Measurements from ENCODE around the gene SPDYE3. TPM values are rescaled to one million over a fixed set of nuclear protein-coding genes. Genes with fewer than 3 reads are reported as not detected.
"Not testable (repeated sequence)": the region's sequence is repeated elsewhere in the genome, so short reads cannot be mapped to it uniquely, and the experiment has no call there.

The SPDYE3 gene
- total RNA-seq, 1 experiment from 2014 or later = not detected

DNA sequence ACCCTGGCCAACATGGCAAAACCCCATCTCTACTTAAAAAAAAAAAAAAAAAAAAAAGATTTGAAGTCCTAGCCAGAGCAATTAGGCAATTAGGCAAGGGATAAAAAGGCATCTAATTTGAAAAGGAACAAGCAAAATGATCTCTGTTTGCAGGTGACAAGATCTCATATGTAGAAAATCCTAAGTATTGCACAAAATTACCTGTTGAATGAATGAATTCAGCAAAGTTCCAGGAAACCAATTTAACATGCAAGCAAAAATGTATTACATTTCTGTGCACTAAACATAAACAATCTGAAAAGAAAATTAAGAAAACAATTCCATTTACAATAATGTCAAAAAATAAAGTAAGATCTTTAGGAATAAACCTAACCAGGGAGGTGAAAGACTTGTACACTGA is 55.6 kb downstream of the SPDYE3 start:
- H3K9me3 Mint-ChIP-seq = no peaks in the 10 kb centered on the region; a peak in 1 of 5 replicates
- no peak overlapping the region for H3K4me3 Mint-ChIP-seq
- H3K36me3 Mint-ChIP-seq (ENCODE audit: insufficient read depth in 1 of 3, low read depth in 3 of 3) = peaks cover 51 to 90% (median 69%) of the 10 kb centered on the region in 3 experiments
- H2AFZ ChIP-seq (ENCODE audit: low read length) = no peak overlapping the region
- no peaks in the 10 kb centered on the region for H3K79me2 ChIP-seq (ENCODE audit: insufficient read depth, low read length)
- no peak overlapping the region for H4K91ac ChIP-seq (ENCODE audit: insufficient read length, low read depth, low read length)
- H3K4me1 Mint-ChIP-seq = peaks cover 9 to 12% of the 10 kb centered on the region in 2 experiments
- H3K18ac ChIP-seq (ENCODE audit: insufficient read length, low read depth, low read length) = no peak overlapping the region
- TF ChIP-seq, protein P1, sequence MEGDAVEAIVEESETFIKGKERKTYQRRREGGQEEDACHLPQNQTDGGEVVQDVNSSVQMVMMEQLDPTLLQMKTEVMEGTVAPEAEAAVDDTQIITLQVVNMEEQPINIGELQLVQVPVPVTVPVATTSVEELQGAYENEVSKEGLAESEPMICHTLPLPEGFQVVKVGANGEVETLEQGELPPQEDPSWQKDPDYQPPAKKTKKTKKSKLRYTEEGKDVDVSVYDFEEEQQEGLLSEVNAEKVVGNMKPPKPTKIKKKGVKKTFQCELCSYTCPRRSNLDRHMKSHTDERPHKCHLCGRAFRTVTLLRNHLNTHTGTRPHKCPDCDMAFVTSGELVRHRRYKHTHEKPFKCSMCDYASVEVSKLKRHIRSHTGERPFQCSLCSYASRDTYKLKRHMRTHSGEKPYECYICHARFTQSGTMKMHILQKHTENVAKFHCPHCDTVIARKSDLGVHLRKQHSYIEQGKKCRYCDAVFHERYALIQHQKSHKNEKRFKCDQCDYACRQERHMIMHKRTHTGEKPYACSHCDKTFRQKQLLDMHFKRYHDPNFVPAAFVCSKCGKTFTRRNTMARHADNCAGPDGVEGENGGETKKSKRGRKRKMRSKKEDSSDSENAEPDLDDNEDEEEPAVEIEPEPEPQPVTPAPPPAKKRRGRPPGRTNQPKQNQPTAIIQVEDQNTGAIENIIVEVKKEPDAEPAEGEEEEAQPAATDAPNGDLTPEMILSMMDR (conservative IDR thresholded peaks at IDR 0.05) = no peak
- DNase-seq = no peak
- no peaks in the 10 kb centered on the region; the same call in 1 of the 2 replicates for H3K27me3 Mint-ChIP-seq (ENCODE audit: low read depth)
- H3K23ac ChIP-seq (ENCODE audit: insufficient read length, low read depth, low read length) = no peak overlapping the region
- no peak overlapping the region for H2AK5ac ChIP-seq (ENCODE audit: insufficient read length, low read length)
- H3K56ac ChIP-seq (ENCODE audit: insufficient read length, low read depth, low read length) = no peak overlapping the region
- no peak overlapping the region for H2BK5ac ChIP-seq (ENCODE audit: insufficient read length, low read length)
- H2BK12ac ChIP-seq (ENCODE audit: insufficient read length, low read depth, low read length) = no peak overlapping the region
- no peaks in the 10 kb centered on the region for H3K27me3 ChIP-seq (ENCODE audit: insufficient read depth, low read length)
- H3K27ac ChIP-seq (ENCODE audit: insufficient read length, low read depth, low read length) = no peak overlapping the region
- no peak overlapping the region for H3K4ac ChIP-seq (ENCODE audit: low read depth, low read length)
- H4K5ac ChIP-seq (ENCODE audit: insufficient read length, low read depth, low read length) = no peak overlapping the region
- H3T11ph ChIP-seq (ENCODE audit: low read length) = no peak overlapping the region
- no peaks in the 10 kb centered on the region for H3K79me1 ChIP-seq (ENCODE audit: insufficient read depth, low read depth, low read length, poor library complexity, severe bottlenecking)
- no peak overlapping the region for H2BK120ac ChIP-seq (ENCODE audit: low read depth, low read length, poor library complexity, severe bottlenecking)
- H3K14ac ChIP-seq (ENCODE audit: insufficient read depth, low read length) = no peak overlapping the region
- H3K27ac Mint-ChIP-seq = no peak overlapping the region
- no peaks in the 10 kb centered on the region for H3K4me1 ChIP-seq (ENCODE audit: insufficient read depth, low read length)
- no peak overlapping the region for H2BK20ac ChIP-seq (ENCODE audit: low read depth, low read length, poor library complexity, severe bottlenecking)
- H3K9ac ChIP-seq (ENCODE audit: extremely low read depth, insufficient read length, low read length) = no peak overlapping the region
- H3K4me2 ChIP-seq (ENCODE audit: insufficient read depth, insufficient read length, low read length) = no peak overlapping the region
- H3K23me2 ChIP-seq (ENCODE audit: insufficient read length, low read depth, low read length, poor library complexity, severe bottlenecking) = no peaks in the 10 kb centered on the region
- no peak overlapping the region for H4K8ac ChIP-seq (replicated peaks; ENCODE audit: insufficient read length, low read depth, low read length)
- no peaks in the 10 kb centered on the region for H4K20me1 ChIP-seq (ENCODE audit: control insufficient read depth, insufficient read depth, insufficient read length)
- no peaks in the 10 kb centered on the region for H3K9me3 ChIP-seq (ENCODE audit: control insufficient read depth, low read depth, low read length)
- H2BK15ac ChIP-seq (ENCODE audit: low read depth, low read length) = no peak overlapping the region

DNA sequence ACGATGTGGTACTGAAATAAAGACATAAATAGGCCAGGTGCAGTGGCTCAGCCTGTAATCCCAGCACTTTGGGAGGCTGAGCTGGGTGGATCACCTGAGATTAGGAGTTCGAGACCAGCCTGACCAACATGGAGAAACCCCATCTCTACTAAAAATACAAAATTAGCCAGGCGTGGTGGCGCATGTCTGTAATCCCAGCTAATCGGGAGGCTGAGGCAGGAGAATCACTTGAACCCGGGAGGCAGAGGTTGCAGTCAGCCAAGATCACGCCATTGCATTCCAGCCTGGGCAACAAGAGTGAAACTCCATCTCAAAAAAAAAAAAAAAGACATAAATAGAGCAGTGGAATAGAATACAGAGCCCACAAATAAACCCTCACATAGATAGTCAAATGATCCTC is 56.3 kb downstream of the SPDYE3 start:
- not testable (repeated sequence) for H2BK15ac ChIP-seq (ENCODE audit: low read depth, low read length); H3K27ac ChIP-seq (ENCODE audit: insufficient read length, low read depth, low read length); H2BK20ac ChIP-seq (ENCODE audit: low read depth, low read length, poor library complexity, severe bottlenecking); H3K4ac ChIP-seq (ENCODE audit: low read depth, low read length); H3K27ac Mint-ChIP-seq; H3K79me1 ChIP-seq (ENCODE audit: insufficient read depth, low read depth, low read length, poor library complexity, severe bottlenecking); H2AFZ ChIP-seq (ENCODE audit: low read length); DNase-seq; H2BK12ac ChIP-seq (ENCODE audit: insufficient read length, low read depth, low read length); H4K5ac ChIP-seq (ENCODE audit: insufficient read length, low read depth, low read length); H4K8ac ChIP-seq (replicated peaks; ENCODE audit: insufficient read length, low read depth, low read length); H3K56ac ChIP-seq (ENCODE audit: insufficient read length, low read depth, low read length); H3K4me3 Mint-ChIP-seq; H3K23me2 ChIP-seq (ENCODE audit: insufficient read length, low read depth, low read length, poor library complexity, severe bottlenecking); H3K14ac ChIP-seq (ENCODE audit: insufficient read depth, low read length); H2BK5ac ChIP-seq (ENCODE audit: insufficient read length, low read length); H4K91ac ChIP-seq (ENCODE audit: insufficient read length, low read depth, low read length); H3T11ph ChIP-seq (ENCODE audit: low read length); H3K4me2 ChIP-seq (ENCODE audit: insufficient read depth, insufficient read length, low read length); H2AK5ac ChIP-seq (ENCODE audit: insufficient read length, low read length); H3K79me2 ChIP-seq (ENCODE audit: insufficient read depth, low read length); H3K9me3 Mint-ChIP-seq; H3K23ac ChIP-seq (ENCODE audit: insufficient read length, low read depth, low read length); H2BK120ac ChIP-seq (ENCODE audit: low read depth, low read length, poor library complexity, severe bottlenecking); H3K18ac ChIP-seq (ENCODE audit: insufficient read length, low read depth, low read length); H3K27me3 ChIP-seq (ENCODE audit: insufficient read depth, low read length); H3K9ac ChIP-seq (ENCODE audit: extremely low read depth, insufficient read length, low read length); H4K20me1 ChIP-seq (ENCODE audit: control insufficient read depth, insufficient read depth, insufficient read length); H3K27me3 Mint-ChIP-seq (ENCODE audit: low read depth); H3K9me3 ChIP-seq (ENCODE audit: control insufficient read depth, low read depth, low read length); H3K4me1 ChIP-seq (ENCODE audit: insufficient read depth, low read length)
- WGBS (ENCODE audit: extremely low coverage, insufficient read length, low lambda C conversion rate) = no CpG with 5 or more reads among the region's 7 CpGs
- Mint-ChIP-seq H3K36me3 (ENCODE audit: insufficient read depth in 1 of 3, low read depth in 3 of 3) (peaks cover 48 to 83% (median 62%) of the 10 kb centered on the region in 3 experiments), H3K4me1 (peaks cover 11 to 17% of the 10 kb centered on the region in 2 experiments)

Measured in H9 (cell line).